HCT116 (cell line): ENCODE measurements around the gene PKNOX2. TPM values are rescaled to one million over a fixed set of nuclear protein-coding genes. Genes with fewer than 3 reads are reported as not detected.

Experiments used
- ATAC-seq: fragments of 200-7000 bp; cut with Tn5 transposase; 2 replicates; pipeline ENCODE4 v1.9.1; 2020; ENCODE audit warnings: mild to moderate bottlenecking, moderate library complexity
- BruUV-seq: library from RNA; stranded (reverse); fragments of 400-500 nt; replicated peaks from 2 replicates; lab custom pipeline; 2021; lab: Mats Ljungman, UMichigan
- CTCF ChIA-PET: fragments of 300-600 bp; sonication (Branson Sonifier 250); formaldehyde crosslinking; loops from one replicate; lab custom pipeline; 2021; ENCODE audit warnings: antibody characterized with exemption; lab: Charles Lee
- POLR2A ChIA-PET: fragments of 300-600, 350-600 bp; sonication (Branson Sonifier 250); formaldehyde crosslinking; loops from one replicate; lab custom pipeline; 2021; ENCODE audit warnings: antibody characterized with exemption; lab: Charles Lee
- RAD21 ChIA-PET, 2 experiments: fragments of 300-600 bp; sonication (Branson Sonifier 250); formaldehyde crosslinking; loops; one replicate each; lab custom pipeline; 2023; ENCODE audit warnings: low total read pairs in 2 of 2; ENCODE audit not compliant: uncharacterized antibody in 2 of 2, unreplicated experiment in 2 of 2, low non-redundant PET in 1 of 2; lab: Charles Lee
- DNase-seq: peaks from one replicate; pipeline ENCODE4 v3.0.0-alpha.2; 2010; ENCODE audit warnings: low read depth, low spot score
- H2AFZ ChIP-seq: fragments of 200-600 bp; shearing (Covaris generic), sonication (generic); 2 replicates; pipeline ENCODE4 v1.6.1; 2017; ENCODE audit warnings: low read depth, mixed run types, mixed read lengths, antibody characterized with exemption, low read length; ENCODE audit not compliant: poor library complexity, severe bottlenecking
- H3K27ac ChIP-seq: 2 replicates; pipeline ENCODE4 v1.5.1; 2012; ENCODE audit warnings: low read depth, low read length
- H3K27me3 ChIP-seq: fragments of 200-600 bp; sonication (generic); 2 replicates; pipeline ENCODE4 v1.6.1; 2016; ENCODE audit warnings: mixed run types, low read length, mixed read lengths; ENCODE audit not compliant: insufficient read depth
- H3K36me3 ChIP-seq, 2 experiments: fragments of 200-500 bp in 1 of 2; fragments of 200-600 bp in 1 of 2; sonication (Bioruptor generic) in 1 of 2; sonication (generic) in 1 of 2; 2 replicates each; pipeline versions ENCODE4 v1.5.1 to v1.6.1; 2014 to 2016; ENCODE audit warnings: low read length in 2 of 2, inconsistent platforms in 1 of 2, mixed read lengths in 1 of 2, mixed run types in 1 of 2; ENCODE audit not compliant: insufficient read depth in 2 of 2, control insufficient read depth in 1 of 2
- H3K4me1 ChIP-seq, 2 experiments: fragments of 200-600 bp in 1 of 2; sonication (generic) in 1 of 2; 2 replicates each; pipeline versions ENCODE4 v1.5.1 to v1.6.1; 2012 to 2017; ENCODE audit warnings: low read length in 2 of 2, inconsistent platforms in 1 of 2, mild to moderate bottlenecking in 1 of 2, mixed read lengths in 1 of 2, mixed run types in 1 of 2, moderate library complexity in 1 of 2; ENCODE audit not compliant: insufficient read depth in 2 of 2, control insufficient read depth in 1 of 2
- H3K4me2 ChIP-seq: fragments of 200-600 bp; sonication (generic); 2 replicates; pipeline ENCODE4 v1.6.1; 2017; ENCODE audit warnings: mixed run types, low read length, mixed read lengths
- H3K4me3 ChIP-seq, 2 experiments: fragments of 200-600 bp in 1 of 2; sonication (generic) in 1 of 2; replicated peaks in 1 of 2; 2 replicates each; pipeline ENCODE4 v1.5.1; 2011 to 2016; ENCODE audit warnings: low read length in 2 of 2, control low read depth in 1 of 2, low read depth in 1 of 2, mild to moderate bottlenecking in 1 of 2, mixed read lengths in 1 of 2, mixed run types in 1 of 2
- H3K79me2 ChIP-seq: fragments of 200-600 bp; sonication (generic); 2 replicates; pipeline ENCODE4 v1.6.1; 2017; ENCODE audit warnings: mild to moderate bottlenecking, mixed run types, low read length, moderate library complexity, mixed read lengths; ENCODE audit not compliant: insufficient read depth
- H3K9ac ChIP-seq: fragments of 200-600 bp; sonication (generic); 2 replicates; pipeline ENCODE4 v1.6.1; 2016; ENCODE audit warnings: low read length, mixed read lengths
- H3K9me2 ChIP-seq: fragments of 200-600 bp; sonication (generic), shearing (Covaris generic); 2 replicates; pipeline ENCODE4 v1.6.1; 2017; ENCODE audit warnings: mixed run types, mild to moderate bottlenecking, moderate library complexity; ENCODE audit not compliant: insufficient read depth
- H3K9me3 ChIP-seq, 2 experiments: fragments of 200-500 bp in 1 of 2; fragments of 200-600 bp in 1 of 2; sonication (Bioruptor generic) in 1 of 2; sonication (generic) in 1 of 2; 2 replicates each; pipeline ENCODE4 v1.6.1; 2014 to 2017; ENCODE audit warnings: low read length in 2 of 2, mixed read lengths in 2 of 2, inconsistent platforms in 1 of 2, low read depth in 1 of 2, mild to moderate bottlenecking in 1 of 2, mixed run types in 1 of 2, moderate library complexity in 1 of 2; ENCODE audit not compliant: control insufficient read depth in 1 of 2, insufficient read depth in 1 of 2
- H4K20me1 ChIP-seq: fragments of 200-600 bp; sonication (generic), shearing (Covaris generic); 2 replicates; pipeline ENCODE4 v1.6.1; 2017; ENCODE audit warnings: mixed run types, mild to moderate bottlenecking, moderate library complexity; ENCODE audit not compliant: insufficient read depth
- CBX3 ChIP-seq: IDR thresholded peaks from 2 replicates; pipeline ENCODE4 v1.6.1; 2012; ENCODE audit warnings: low read depth
- JUND ChIP-seq: IDR thresholded peaks from 2 replicates; pipeline ENCODE4 v1.6.1; 2012
- SP1 ChIP-seq: IDR thresholded peaks from 2 replicates; pipeline ENCODE4 v1.6.1; 2012; ENCODE audit warnings: low read depth
- ZNF274 ChIP-seq: fragments of 200-500 bp; sonication (Bioruptor generic); IDR thresholded peaks from 2 replicates; pipeline ENCODE4 v1.6.1; 2014; ENCODE audit warnings: mild to moderate bottlenecking, low read depth, low read length, inconsistent platforms
- intact Hi-C: fragments of 100-400 bp; cut with micrococcal nuclease; formaldehyde crosslinking; loops from 2 replicates; pipeline ENCODE4 v1.10.0; 2022
- total RNA-seq: library from RNA; stranded (reverse); gene quantifications from one replicate; pipeline ENCODE4 v1.2.1, GENCODE V29; 2021; ENCODE audit not compliant: unreplicated experiment
- TF ChIP-seq, protein P1 (sequence below), 3 experiments: fragments of 200-600 bp in 1 of 3; sonication (generic) in 1 of 3; IDR thresholded peaks in 2 of 3; conservative IDR thresholded peaks in 1 of 3; 2 replicates each; pipeline ENCODE4 v1.5.1; 2012 to 2017; ENCODE audit warnings: low read depth in 2 of 3, low read length in 2 of 3, antibody characterized with exemption in 1 of 3, borderline replicate concordance in 1 of 3, control low read depth in 1 of 3, mild to moderate bottlenecking in 1 of 3, mixed read lengths in 1 of 3, mixed run types in 1 of 3, moderate library complexity in 1 of 3; ENCODE audit not compliant: insufficient read depth in 1 of 3

PKNOX2 gene
- total RNA-seq, 1 experiment from 2014 or later = 0.20 TPM

DNA sequence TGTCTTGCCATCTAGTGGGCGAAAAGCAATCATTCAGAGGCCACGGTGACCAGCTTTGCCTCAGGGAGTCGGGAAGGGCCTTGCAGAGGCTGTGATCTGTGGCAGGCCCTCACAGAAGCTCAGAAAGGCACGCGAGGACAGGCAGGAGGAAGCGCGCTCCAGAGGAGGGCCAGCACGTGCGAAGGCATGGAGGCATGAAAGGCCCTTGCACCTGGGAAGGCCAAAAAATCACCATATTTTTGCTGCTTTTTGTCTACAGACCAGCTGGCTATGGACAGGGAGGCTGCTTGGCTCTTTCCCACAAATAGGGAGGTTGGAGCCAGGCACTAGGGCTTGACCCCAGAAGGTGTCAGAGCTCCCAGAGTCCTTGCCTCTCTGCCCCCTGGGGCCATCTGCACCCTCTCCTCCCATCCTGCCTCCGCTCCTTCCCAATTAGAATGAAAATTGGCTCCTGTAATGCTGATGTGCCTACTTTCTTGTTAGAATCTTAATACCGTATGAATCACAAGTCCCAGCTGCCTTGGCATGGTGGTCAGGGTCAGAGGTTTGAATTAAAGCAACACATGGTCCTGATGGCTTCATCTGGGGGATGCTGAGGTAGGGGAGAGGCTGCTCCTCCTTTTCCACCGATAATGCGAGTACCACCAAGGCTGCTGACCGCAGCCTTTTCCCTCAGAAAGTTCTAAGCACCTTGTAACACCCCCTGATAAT lies 262.4 kb downstream of the PKNOX2 start:
- H3K9me3 ChIP-seq = no peaks in the 10 kb centered on the region
- H3K4me3 ChIP-seq = no peak overlapping the region
- no peak overlapping the region for H3K9ac ChIP-seq
- no peak overlapping the region for H3K27ac ChIP-seq
- no peak for ATAC-seq
- ChIA-PET POLR2A (no interaction called here), CTCF (no interaction called here), RAD21 (no interaction called here)
- no TSS peak for BruUV-seq
- no peaks in the 10 kb centered on the region for H3K79me2 ChIP-seq
- H3K9me2 ChIP-seq = no peaks in the 10 kb centered on the region
- DNase-seq = no peak
- H3K27me3 ChIP-seq = no peaks in the 10 kb centered on the region
- no peak for TF ChIP-seq ZNF274
- no peak for TF ChIP-seq JUND
- no peak for TF ChIP-seq SP1
- H3K36me3 ChIP-seq = no peaks in the 10 kb centered on the region
- no peak overlapping the region for H2AFZ ChIP-seq
- H3K4me1 ChIP-seq = peaks cover 0 to 12% of the 10 kb centered on the region in 2 experiments; a peak in 1 of 4 replicates
- H3K4me2 ChIP-seq = no peak overlapping the region
- intact Hi-C loops = no loop called here
- H4K20me1 ChIP-seq = no peaks in the 10 kb centered on the region

DNA sequence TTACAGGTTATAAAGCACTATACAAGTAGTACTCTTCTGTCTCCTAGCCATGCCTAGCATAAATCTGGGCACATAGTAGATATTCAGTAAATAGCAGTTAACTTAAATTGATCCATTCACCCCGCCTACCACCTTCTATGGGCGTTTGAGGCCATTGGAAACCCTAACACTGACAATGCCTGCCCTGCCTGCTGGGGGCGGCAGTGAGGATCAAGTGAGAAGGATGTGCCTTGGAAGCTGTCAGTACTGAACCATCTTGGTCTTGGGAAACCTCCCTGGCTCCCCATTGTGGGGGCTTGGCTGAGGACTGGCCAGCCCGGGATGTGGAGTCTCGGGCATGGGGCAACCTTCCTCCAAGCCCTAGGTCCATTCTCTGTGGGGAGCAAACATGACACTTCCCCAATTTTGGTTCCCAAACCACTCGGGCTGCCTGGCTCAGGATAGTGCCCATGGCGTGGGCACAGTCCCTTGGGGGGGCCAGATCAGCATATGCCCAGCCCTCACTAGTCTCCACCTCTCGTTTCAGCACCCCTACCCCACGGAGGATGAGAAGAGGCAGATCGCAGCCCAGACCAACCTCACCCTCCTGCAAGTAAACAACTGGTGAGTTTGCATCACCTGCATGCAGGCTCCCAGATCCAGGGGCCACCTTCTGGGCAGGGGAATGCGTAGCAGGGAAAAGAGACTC lies 264.1 kb downstream of the PKNOX2 start:
- H3K4me3 ChIP-seq = peak overlapping the region; percentile 18 to 22; a peak in 3 of 4 replicates
- CTCF ChIA-PET = interaction anchor here (0.7 to 3.1 kb wide), 20 partner anchors 10 to 615 kb away, joined by 3 to 36 read pairs (median 4); partner anchors contain the start of gene STT3A
- TF ChIP-seq, protein P1, sequence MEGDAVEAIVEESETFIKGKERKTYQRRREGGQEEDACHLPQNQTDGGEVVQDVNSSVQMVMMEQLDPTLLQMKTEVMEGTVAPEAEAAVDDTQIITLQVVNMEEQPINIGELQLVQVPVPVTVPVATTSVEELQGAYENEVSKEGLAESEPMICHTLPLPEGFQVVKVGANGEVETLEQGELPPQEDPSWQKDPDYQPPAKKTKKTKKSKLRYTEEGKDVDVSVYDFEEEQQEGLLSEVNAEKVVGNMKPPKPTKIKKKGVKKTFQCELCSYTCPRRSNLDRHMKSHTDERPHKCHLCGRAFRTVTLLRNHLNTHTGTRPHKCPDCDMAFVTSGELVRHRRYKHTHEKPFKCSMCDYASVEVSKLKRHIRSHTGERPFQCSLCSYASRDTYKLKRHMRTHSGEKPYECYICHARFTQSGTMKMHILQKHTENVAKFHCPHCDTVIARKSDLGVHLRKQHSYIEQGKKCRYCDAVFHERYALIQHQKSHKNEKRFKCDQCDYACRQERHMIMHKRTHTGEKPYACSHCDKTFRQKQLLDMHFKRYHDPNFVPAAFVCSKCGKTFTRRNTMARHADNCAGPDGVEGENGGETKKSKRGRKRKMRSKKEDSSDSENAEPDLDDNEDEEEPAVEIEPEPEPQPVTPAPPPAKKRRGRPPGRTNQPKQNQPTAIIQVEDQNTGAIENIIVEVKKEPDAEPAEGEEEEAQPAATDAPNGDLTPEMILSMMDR (IDR thresholded peaks at IDR 0.05 in 2 of 3, conservative IDR thresholded peaks at IDR 0.05 in 1 of 3; ENCODE audit: borderline replicate concordance in 1 of 3, insufficient read depth in 1 of 3, low read depth in 2 of 3, low read length in 2 of 3) = peak; percentile 30 to 63 (median 42); a peak in 4 of 6 replicates
- TF ChIP-seq CBX3 (peak; percentile 59; the same call in 1 of the 2 replicates), SP1 (no peak)
- TF ChIP-seq, all 23 proteins: peak for 2
- no peaks in the 10 kb centered on the region for H3K27me3 ChIP-seq
- H3K4me2 ChIP-seq = peak overlapping the region; percentile 62
- no TSS peak for BruUV-seq
- intact Hi-C loops = loop anchor here (1.0 to 2.0 kb wide), 4 partner anchors 337 to 554 kb away; no protein-coding TSS in a partner anchor
- no peak for DNase-seq
- H3K9me2 ChIP-seq = no peaks in the 10 kb centered on the region
- ATAC-seq = peak; percentile 61
- ChIA-PET POLR2A (no interaction called here), RAD21 (interaction anchor here in 1 of 2 experiments (1.1 kb wide), 1 partner anchor 338 kb away, joined by 4 read pairs; no protein-coding TSS in a partner anchor)
- H3K79me2 ChIP-seq = no peaks in the 10 kb centered on the region
- no peaks in the 10 kb centered on the region for H3K9me3 ChIP-seq
- no peak overlapping the region for H3K27ac ChIP-seq
- no peaks in the 10 kb centered on the region for H4K20me1 ChIP-seq
- no peaks in the 10 kb centered on the region for H3K36me3 ChIP-seq
- no peak overlapping the region for H3K9ac ChIP-seq
- peaks cover 4 to 17% of the 10 kb centered on the region in 2 experiments; a peak in 3 of 4 replicates for H3K4me1 ChIP-seq
- peak overlapping the region; percentile 23 for H2AFZ ChIP-seq
